H1 (cell line): ENCODE results near the gene ALS2CL. TPM values are rescaled to one million over a fixed set of nuclear protein-coding genes. Genes with fewer than 3 reads are reported as not detected.

Source experiments
- CTCF ChIA-PET: fragments of 300-600 bp; sonication (Branson Sonifier 250); formaldehyde crosslinking; loops from one replicate; lab custom pipeline; 2021; ENCODE audit not compliant: partially characterized antibody; lab: Charles Lee
- POLR2A ChIA-PET: fragments of 300-600 bp; sonication (Branson Sonifier 250); formaldehyde crosslinking; loops from one replicate; lab custom pipeline; 2021; ENCODE audit warnings: inconsistent platforms; ENCODE audit not compliant: partially characterized antibody; lab: Charles Lee
- DNase-seq, 2 experiments: peaks; one replicate each; pipeline versions ENCODE4 v3.0.0 to v3.0.0-alpha.2; 2010 to 2022; ENCODE audit warnings: low spot score in 2 of 2, low read depth in 1 of 2, mixed read lengths in 1 of 2
- FAIRE-seq: peaks from 2 replicates; lab custom pipeline; 2011; peaks lifted over from hg19 to GRCh38; lab: Jason Lieb, UNC
- H2AFZ ChIP-seq: 2 replicates; pipeline ENCODE4 v1.8.1; 2012; ENCODE audit warnings: low read length, inconsistent platforms
- H2AK5ac ChIP-seq: 2 replicates; pipeline ENCODE4 v1.6.1; 2013; ENCODE audit warnings: low read depth, low read length
- H2BK120ac ChIP-seq: replicated peaks from 2 replicates; pipeline ENCODE3; 2013; ENCODE audit warnings: low read depth, low read length, inconsistent platforms
- H2BK12ac ChIP-seq: 2 replicates; pipeline ENCODE4 v1.6.1; 2013; ENCODE audit warnings: low read depth, low read length
- H2BK15ac ChIP-seq: 2 replicates; pipeline ENCODE4 v1.6.1; 2013; ENCODE audit warnings: low read length
- H2BK20ac ChIP-seq: 2 replicates; pipeline ENCODE4 v1.6.1; 2013; ENCODE audit warnings: low read length
- H2BK5ac ChIP-seq: 2 replicates; pipeline ENCODE4 v1.6.1; 2013; ENCODE audit warnings: low read depth, low read length
- H3K14ac ChIP-seq: 2 replicates; pipeline ENCODE4 v1.6.1; 2013; ENCODE audit warnings: inconsistent platforms; ENCODE audit not compliant: insufficient read length
- H3K18ac ChIP-seq: 2 replicates; pipeline ENCODE4 v1.6.1; 2013; ENCODE audit warnings: low read length; ENCODE audit errors: extremely low read depth
- H3K23ac ChIP-seq: 2 replicates; pipeline ENCODE4 v1.6.1; 2013; ENCODE audit warnings: inconsistent platforms; ENCODE audit not compliant: insufficient read length
- H3K23me2 ChIP-seq: 2 replicates; pipeline ENCODE4 v1.6.1; 2013; ENCODE audit warnings: low read depth, low read length
- H3K27ac ChIP-seq: 2 replicates; pipeline ENCODE4 v1.6.1; 2011; ENCODE audit warnings: low read depth, low read length, inconsistent platforms
- H3K27me3 ChIP-seq, 4 experiments: replicated peaks in 1 of 4; 1 replicate in 1 of 4; 2 replicates in 3 of 4; pipeline versions ENCODE4 v1.6.1 to v1.8.1; 2011 to 2013; ENCODE audit warnings: low read length in 3 of 4, mild to moderate bottlenecking in 3 of 4, inconsistent platforms in 2 of 4, mixed read lengths in 2 of 4, moderate library complexity in 1 of 4; ENCODE audit not compliant: control insufficient read depth in 3 of 4, insufficient read depth in 3 of 4; ENCODE audit errors: extremely low read depth in 1 of 4
- H3K36me3 ChIP-seq, 4 experiments: 2 replicates each; pipeline versions ENCODE4 v1.6.1 to v1.8.1; 2011 to 2013; ENCODE audit warnings: mild to moderate bottlenecking in 4 of 4, low read length in 3 of 4, moderate library complexity in 2 of 4, control low read depth in 1 of 4, inconsistent platforms in 1 of 4; ENCODE audit not compliant: insufficient read depth in 4 of 4, control insufficient read depth in 2 of 4
- H3K4ac ChIP-seq: replicated peaks from 2 replicates; pipeline ENCODE3; 2013; ENCODE audit warnings: low read length, low read depth, mixed read lengths, inconsistent platforms; ENCODE audit not compliant: insufficient read length
- H3K4me1 ChIP-seq, 4 experiments: replicated peaks in 1 of 4; 1 replicate in 1 of 4; 2 replicates in 3 of 4; pipeline versions ENCODE4 v1.6.1 to v1.8.1; 2011 to 2013; ENCODE audit warnings: low read length in 3 of 4, inconsistent platforms in 2 of 4, mixed read lengths in 1 of 4; ENCODE audit not compliant: insufficient read depth in 4 of 4, control insufficient read depth in 3 of 4
- H3K4me2 ChIP-seq, 2 experiments: 2 replicates each; pipeline versions ENCODE4 v1.6.1 to v1.8.1; 2011 to 2013; ENCODE audit warnings: low read depth in 2 of 2, low read length in 2 of 2, control low read depth in 1 of 2, inconsistent platforms in 1 of 2, mild to moderate bottlenecking in 1 of 2; ENCODE audit not compliant: insufficient read depth in 1 of 2
- H3K4me3 ChIP-seq, 4 experiments: fragments of 200-600, 300-600 bp in 1 of 4; sonication (generic), shearing (Covaris generic), sonication (Bioruptor Twin) in 1 of 4; 2 replicates each; pipeline versions ENCODE4 v1.5.1 to v1.8.1; 2011 to 2016; ENCODE audit warnings: low read length in 4 of 4, low read depth in 3 of 4, control low read depth in 2 of 4, inconsistent platforms in 2 of 4, mild to moderate bottlenecking in 2 of 4, mixed read lengths in 1 of 4, moderate library complexity in 1 of 4; ENCODE audit not compliant: insufficient read depth in 2 of 4; ENCODE audit errors: extremely low read depth in 1 of 4
- H3K56ac ChIP-seq: replicated peaks from 2 replicates; pipeline ENCODE3; 2013; ENCODE audit warnings: low read depth, mild to moderate bottlenecking, mixed read lengths, low read length, inconsistent platforms; ENCODE audit not compliant: insufficient read length
- H3K79me1 ChIP-seq: 2 replicates; pipeline ENCODE4 v1.6.1; 2013; ENCODE audit warnings: low read depth, low read length, control low read depth
- H3K79me2 ChIP-seq, 2 experiments: 2 replicates each; pipeline versions ENCODE4 v1.6.1 to v1.8.1; 2012 to 2013; ENCODE audit warnings: low read length in 2 of 2, mild to moderate bottlenecking in 2 of 2, inconsistent platforms in 1 of 2; ENCODE audit not compliant: insufficient read depth in 2 of 2, control insufficient read depth in 1 of 2
- H3K9ac ChIP-seq, 4 experiments: replicated peaks in 1 of 4; 1 replicate in 1 of 4; 2 replicates in 3 of 4; pipeline versions ENCODE4 v1.6.1 to v1.8.1; 2011 to 2013; ENCODE audit warnings: low read depth in 3 of 4, low read length in 3 of 4, control low read depth in 2 of 4, mild to moderate bottlenecking in 2 of 4, moderate library complexity in 2 of 4, inconsistent platforms in 1 of 4; ENCODE audit errors: extremely low read depth in 1 of 4
- H3K9me3 ChIP-seq, 2 experiments: 2 replicates each; pipeline versions ENCODE4 v1.6.1 to v1.8.1; 2012 to 2013; ENCODE audit warnings: mild to moderate bottlenecking in 2 of 2, moderate library complexity in 2 of 2, control low read depth in 1 of 2, inconsistent platforms in 1 of 2, low read depth in 1 of 2, low read length in 1 of 2, mixed read lengths in 1 of 2; ENCODE audit not compliant: insufficient read depth in 2 of 2
- H4K20me1 ChIP-seq, 2 experiments: replicated peaks in 1 of 2; 2 replicates each; pipeline versions ENCODE3 to v1.8.1; 2011 to 2013; ENCODE audit warnings: inconsistent platforms in 2 of 2, low read length in 2 of 2, mild to moderate bottlenecking in 1 of 2; ENCODE audit not compliant: insufficient read depth in 2 of 2, control insufficient read depth in 1 of 2
- H4K5ac ChIP-seq: 2 replicates; pipeline ENCODE4 v1.6.1; 2013; ENCODE audit warnings: low read length, low read depth, mixed read lengths, inconsistent platforms; ENCODE audit not compliant: insufficient read length
- H4K8ac ChIP-seq: 2 replicates; pipeline ENCODE4 v1.8.0; 2013; ENCODE audit warnings: mild to moderate bottlenecking, moderate library complexity, low read length, inconsistent platforms; ENCODE audit not compliant: insufficient read depth; ENCODE audit errors: extremely low read depth
- H4K91ac ChIP-seq: replicated peaks from 2 replicates; pipeline ENCODE3; 2013; ENCODE audit warnings: low read length, mixed read lengths, inconsistent platforms; ENCODE audit not compliant: insufficient read length
- ASH2L ChIP-seq: fragments of 200-600, 300-600 bp; sonication (generic); IDR thresholded peaks from one replicate; pipeline ENCODE4 v1.7.1; 2017; ENCODE audit warnings: low read length
- ATF2 ChIP-seq: IDR thresholded peaks from 2 replicates; pipeline ENCODE4 v1.6.1; 2012; ENCODE audit warnings: low read length, inconsistent platforms
- BRCA1 ChIP-seq: IDR thresholded peaks from 2 replicates; pipeline ENCODE4 v1.6.1; 2012; ENCODE audit warnings: low read depth, low read length, improper control_type of control experiment
- CEBPB ChIP-seq: IDR thresholded peaks from 2 replicates; pipeline ENCODE4 v1.6.1; 2012; ENCODE audit warnings: low read depth, low read length
- JUN ChIP-seq: IDR thresholded peaks from 2 replicates; pipeline ENCODE4 v1.6.1; 2011; ENCODE audit warnings: low read depth, mild to moderate bottlenecking, improper control_type of control experiment, low read length
- NANOG ChIP-seq: IDR thresholded peaks from 2 replicates; pipeline ENCODE4 v1.6.1; 2011; ENCODE audit warnings: low read length, low read depth, mild to moderate bottlenecking, inconsistent platforms; ENCODE audit not compliant: insufficient read depth, poor library complexity, severe bottlenecking
- RBBP5 ChIP-seq: IDR thresholded peaks from 2 replicates; pipeline ENCODE4 v1.7.1; 2012; ENCODE audit warnings: low read depth, mild to moderate bottlenecking, inconsistent platforms, low read length, moderate library complexity, borderline replicate concordance
- RXRA ChIP-seq: IDR thresholded peaks from 2 replicates; pipeline ENCODE4 v1.6.1; 2011; ENCODE audit warnings: low read depth, mild to moderate bottlenecking, low read length, moderate library complexity; ENCODE audit not compliant: insufficient read depth
- TAF1 ChIP-seq: IDR thresholded peaks from 2 replicates; pipeline ENCODE4 v1.6.1; 2011; ENCODE audit warnings: mild to moderate bottlenecking, low read depth, low read length
- WGBS, 2 experiments: shearing (Covaris generic) in 1 of 2; methylation state at CpG; one replicate each; pipeline versions ENCODE4 v1.1.6 to v1.1.7; 2013 to 2015; ENCODE audit warnings: low lambda C conversion rate in 2 of 2, mixed read lengths in 2 of 2, inconsistent platforms in 1 of 2, low coverage in 1 of 2, missing lambda C conversion rate in 1 of 2; ENCODE audit not compliant: insufficient replicate concordance in 2 of 2, insufficient coverage in 1 of 2, insufficient read length in 1 of 2; ENCODE audit errors: extremely low coverage in 1 of 2, missing lambda C conversion rate in 1 of 2; 5-methylcytosine and 5-hydroxymethylcytosine counted together
- polyA plus RNA-seq, 7 experiments: library from polyadenylated mRNA; depleted of rRNA in 3 of 7; stranded (reverse) in 5 of 7; unstranded in 2 of 7; fragments of >200 nt in 5 of 7; fragments of 200-250 nt in 2 of 7; gene quantifications; 1 replicate in 5 of 7; 2 replicates in 1 of 7; 4 replicates in 1 of 7; pipeline versions ENCODE4 v1.2.1 to v1.2.3, GENCODE V29; 2011 to 2013; ENCODE audit warnings: missing spikeins in 2 of 7, mixed read lengths in 2 of 7
- total RNA-seq: library from RNA; stranded (reverse); fragmentation: NEBNext Ultra II Directional; extraction: Animal tissue kit (Norgen Biotek cat#: 25700); gene quantifications from 2 replicates; pipeline ENCODE4 v1.2.1, GENCODE V29; 2021
- TF ChIP-seq, protein P1 (sequence below): IDR thresholded peaks from 2 replicates; pipeline ENCODE4 v1.6.1; 2012; ENCODE audit warnings: inconsistent platforms
- TF ChIP-seq, protein P2 (sequence below): IDR thresholded peaks from 2 replicates; pipeline ENCODE4 v1.6.1; 2011; ENCODE audit warnings: low read depth, mild to moderate bottlenecking, low read length; ENCODE audit not compliant: insufficient read depth

The ALS2CL gene
- total and polyA plus RNA-seq, 2 of the 8 experiments (the other 6 are each of a cell fraction or from before 2014, with no cell fraction given) = 4.8 to 5.4 TPM

DNA sequence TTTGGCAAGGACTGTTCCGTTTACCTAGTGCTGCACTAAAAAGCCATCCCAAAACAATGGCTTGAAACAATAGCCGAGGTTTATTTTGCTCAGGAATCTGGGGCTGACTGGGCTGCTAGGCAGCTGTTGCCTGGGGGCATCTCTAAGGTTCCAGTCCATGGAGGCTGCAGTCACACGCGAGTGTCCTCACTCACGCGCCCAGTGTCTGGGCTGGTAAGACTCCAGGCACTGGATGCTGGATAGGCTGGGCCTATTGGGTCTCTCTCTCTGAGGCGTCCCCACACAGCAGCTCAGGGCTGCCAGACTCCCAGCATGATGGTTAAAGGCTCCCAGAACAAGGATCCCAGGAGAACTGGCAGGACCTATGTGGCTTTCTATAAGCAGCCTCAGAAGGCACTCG, 34.2 kb downstream of the ALS2CL start:
- Histone ChIP-seq H3K79me1 (no peaks in the 10 kb centered on the region), H3K4me2 (no peak overlapping the region), H2BK120ac (peak overlapping the region; percentile 14), H2BK12ac (no peak overlapping the region; the same call in 1 of the 2 replicates), H2AK5ac (no peak overlapping the region), H3K9me3 (no peaks in the 10 kb centered on the region), H4K5ac (no peak overlapping the region), H3K23ac (no peak overlapping the region), H2BK5ac (peak overlapping the region; percentile 9; the same call in 1 of the 2 replicates), H4K91ac (no peak overlapping the region), H3K27ac (no peak overlapping the region), H3K18ac (no peak overlapping the region), H2BK20ac (no peak overlapping the region), H4K8ac (no peak overlapping the region), H3K9ac (no peak overlapping the region), H3K4me1 (peaks cover 22 to 45% (median 36%) of the 10 kb centered on the region in 4 experiments), H3K36me3 (no peaks in the 10 kb centered on the region), H3K4me3 (no peak overlapping the region), H3K23me2 (no peaks in the 10 kb centered on the region), H3K56ac (no peak overlapping the region), H3K4ac (no peak overlapping the region), H3K14ac (no peak overlapping the region), H3K27me3 (no peaks in the 10 kb centered on the region; a peak in 1 of 7 replicates), H4K20me1 (no peaks in the 10 kb centered on the region), H2BK15ac (no peak overlapping the region), H3K79me2 (no peaks in the 10 kb centered on the region), H2AFZ (no peak overlapping the region)
- POLR2A ChIA-PET = interaction anchor here (0.9 to 4.2 kb wide), 2 partner anchors 17 to 73 kb away, joined by 3 to 23 read pairs; no protein-coding TSS in a partner anchor
- WGBS, 2 experiments = 82% methylated on average over 8 of the region's 8 CpGs; no CpG with 5 or more reads in 1 of the 2 experiments
- FAIRE-seq (no peak), DNase-seq (peak in 1 of 2 experiments; percentile 49)
- CTCF ChIA-PET = interaction anchor here (1.4 to 3.6 kb wide), 3 partner anchors 12 to 197 kb away, joined by 4 to 20 read pairs (median 7); no protein-coding TSS in a partner anchor
- no peak for TF ChIP-seq ATF2
- no peak for TF ChIP-seq BRCA1
- no peak for TF ChIP-seq ASH2L
- TF ChIP-seq, protein P1, sequence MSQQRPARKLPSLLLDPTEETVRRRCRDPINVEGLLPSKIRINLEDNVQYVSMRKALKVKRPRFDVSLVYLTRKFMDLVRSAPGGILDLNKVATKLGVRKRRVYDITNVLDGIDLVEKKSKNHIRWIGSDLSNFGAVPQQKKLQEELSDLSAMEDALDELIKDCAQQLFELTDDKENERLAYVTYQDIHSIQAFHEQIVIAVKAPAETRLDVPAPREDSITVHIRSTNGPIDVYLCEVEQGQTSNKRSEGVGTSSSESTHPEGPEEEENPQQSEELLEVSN = no peak
- no peak for TF ChIP-seq RBBP5
- no peak for TF ChIP-seq RXRA
- no peak for TF ChIP-seq CEBPB
- no peak for TF ChIP-seq TAF1
- TF ChIP-seq NANOG = no peak
- TF ChIP-seq, protein P2, sequence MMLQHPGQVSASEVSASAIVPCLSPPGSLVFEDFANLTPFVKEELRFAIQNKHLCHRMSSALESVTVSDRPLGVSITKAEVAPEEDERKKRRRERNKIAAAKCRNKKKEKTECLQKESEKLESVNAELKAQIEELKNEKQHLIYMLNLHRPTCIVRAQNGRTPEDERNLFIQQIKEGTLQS = no peak
- no peak for TF ChIP-seq JUN
